ENCODE results near the gene ZNF771.
A peak's percentile ranks its signal among the peaks of the same experiment; 100 is the strongest.

Gene ZNF771

GRCh38 chr16:30414159-30414558 is 6.8 kb downstream of the ZNF771 start:
- TF ChIP-seq CTCF (conservative IDR thresholded peaks at IDR 0.05; ENCODE audit: low read length) = no peak
- H3K4me3 ChIP-seq (ENCODE audit: low read length) = no peak overlapping the region
- no peak for DNase-seq (ENCODE audit: low read depth)

GRCh38 chr16:30416047-30416603 is 8.7 kb downstream of the ZNF771 start:
- no peak for TF ChIP-seq CTCF (conservative IDR thresholded peaks at IDR 0.05; ENCODE audit: low read length)
- no peak overlapping the region for H3K4me3 ChIP-seq (ENCODE audit: low read length)
- DNase-seq (ENCODE audit: low read depth) = no peak

- no peak for DNase-seq (ENCODE audit: low read depth)
- TF ChIP-seq CTCF (conservative IDR thresholded peaks at IDR 0.05; ENCODE audit: low read length) = no peak
- peak overlapping the region; percentile 60 for H3K4me3 ChIP-seq (ENCODE audit: low read length)
Observed at GRCh38 chr16:30416624-30417528, 9.5 kb downstream of the ZNF771 start.

- TF ChIP-seq CTCF (conservative IDR thresholded peaks at IDR 0.05; ENCODE audit: low read length) = no peak
- peak overlapping the region; percentile 60 for H3K4me3 ChIP-seq (ENCODE audit: low read length)
- peak; percentile 89 for DNase-seq (ENCODE audit: low read depth)
Observed at GRCh38 chr16:30417529-30418349, 10.3 kb downstream of the ZNF771 start.

GRCh38 chr16:30418350-30419181 is 11.2 kb downstream of the ZNF771 start:
- H3K4me3 ChIP-seq (ENCODE audit: low read length) = peak overlapping the region; percentile 60

More at GRCh38 chr16:30418350-30419181, 11.2 kb downstream of the ZNF771 start:
- no peak; the same call in 1 of the 2 replicates for TF ChIP-seq CTCF (conservative IDR thresholded peaks at IDR 0.05; ENCODE audit: low read length)
- DNase-seq (ENCODE audit: low read depth) = no peak

All from AG10803 (cell line).